NCI-H345 treated with DMSO at 0.1 percent for 48 hours (cell line): ENCODE results near the gene KIDINS220.

Experiments used
- DNase-seq: peaks from one replicate; lab custom pipeline; 2025; ENCODE audit not compliant: unreplicated experiment; lab: John Stamatoyannopoulos, UW

KIDINS220 gene

DNA sequence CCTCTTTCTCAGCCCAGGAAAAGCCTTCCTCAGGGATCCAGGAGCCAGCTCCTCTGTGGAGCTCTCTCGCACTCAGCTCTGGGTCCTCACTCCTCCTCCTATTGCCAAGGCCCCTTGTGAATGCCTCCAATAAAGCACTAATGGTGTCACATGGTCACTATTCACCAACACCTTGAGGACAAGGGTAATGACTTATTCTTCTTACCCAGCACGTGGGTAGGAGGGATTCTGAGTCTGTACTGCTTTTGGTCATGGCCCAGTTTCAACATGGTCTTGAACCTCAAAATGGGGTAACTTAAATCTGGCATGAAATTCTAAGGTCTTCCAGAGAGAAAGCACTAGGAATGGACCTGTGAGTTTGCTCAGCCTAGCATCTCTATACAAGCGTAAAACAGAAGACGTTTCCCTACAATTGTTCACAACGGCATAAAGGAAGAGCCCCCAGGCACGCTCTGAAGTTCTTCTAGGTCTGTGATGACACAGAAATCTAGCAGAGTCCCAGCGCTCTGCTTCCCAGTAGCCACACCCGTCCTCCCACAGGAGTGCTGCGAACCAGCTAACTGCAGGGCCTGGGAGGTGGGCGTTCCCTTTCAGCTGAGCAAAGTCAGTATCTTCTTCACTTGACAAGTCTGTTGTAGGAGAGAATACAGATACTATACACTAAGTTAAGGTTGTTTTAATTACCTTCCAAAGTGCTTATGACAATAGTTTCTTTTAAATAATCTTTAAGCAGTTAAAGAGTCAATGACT is 14.6 kb upstream of the KIDINS220 start:
- DNase-seq: no peak

DNA sequence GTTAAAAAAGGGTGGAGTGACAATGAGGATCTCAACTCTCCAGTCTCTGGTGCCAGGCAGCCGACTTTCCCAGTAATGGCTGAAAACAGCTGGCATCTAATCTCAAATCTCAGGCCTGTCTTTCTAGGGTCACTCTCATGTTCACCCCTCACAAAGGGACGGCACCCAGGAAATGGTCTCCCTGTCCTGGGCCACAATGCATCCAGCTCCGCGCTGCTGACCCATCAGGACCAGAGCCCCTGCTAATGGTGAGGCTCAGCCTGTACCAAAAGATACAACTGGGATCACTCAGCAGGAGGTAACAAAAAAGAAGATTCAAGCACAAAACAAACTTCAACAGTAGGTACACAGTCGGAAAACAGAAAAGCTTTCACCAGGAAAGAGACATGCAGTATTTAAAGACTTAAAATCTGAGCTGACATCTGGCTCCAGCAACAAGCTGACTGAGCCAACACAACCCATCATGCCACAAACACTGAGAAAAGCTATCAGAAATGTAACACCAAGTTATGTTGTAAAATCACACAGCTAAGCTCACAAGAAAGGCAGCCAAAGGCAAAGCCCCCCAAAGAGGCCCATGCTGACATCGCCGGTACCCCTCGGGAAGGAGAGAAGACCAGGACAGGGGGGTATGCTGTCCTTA is 13.6 kb upstream of the KIDINS220 start:
- no peak for DNase-seq

DNA sequence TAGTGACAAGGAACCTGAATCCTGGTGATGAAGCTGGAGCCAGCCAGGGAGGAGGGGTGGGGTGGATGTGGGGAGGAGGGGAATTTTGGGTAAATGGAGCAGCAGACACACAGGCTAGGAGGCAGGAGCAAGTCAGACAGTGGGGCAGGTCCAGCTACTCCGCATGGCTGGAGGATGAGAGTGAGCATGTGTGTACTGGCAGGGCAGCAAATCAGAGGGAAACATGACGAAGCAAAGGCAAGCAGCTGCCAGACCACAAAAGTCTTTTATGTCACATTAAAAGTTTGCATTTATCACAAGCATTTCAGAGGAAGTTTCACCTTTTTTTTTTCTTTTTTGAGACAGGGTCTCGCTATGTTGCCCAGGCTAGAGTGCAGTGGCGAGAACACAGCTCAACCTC is 11.9 kb upstream of the KIDINS220 start:
- DNase-seq: no peak

GRCh38 chr2:8848328-8849100 is 11.1 kb upstream of the KIDINS220 start:
- DNase-seq: no peak

- DNase-seq: no peak
These were observed 10.0 kb upstream of the KIDINS220 start for GRCh38 chr2:8847400-8847799.

DNA sequence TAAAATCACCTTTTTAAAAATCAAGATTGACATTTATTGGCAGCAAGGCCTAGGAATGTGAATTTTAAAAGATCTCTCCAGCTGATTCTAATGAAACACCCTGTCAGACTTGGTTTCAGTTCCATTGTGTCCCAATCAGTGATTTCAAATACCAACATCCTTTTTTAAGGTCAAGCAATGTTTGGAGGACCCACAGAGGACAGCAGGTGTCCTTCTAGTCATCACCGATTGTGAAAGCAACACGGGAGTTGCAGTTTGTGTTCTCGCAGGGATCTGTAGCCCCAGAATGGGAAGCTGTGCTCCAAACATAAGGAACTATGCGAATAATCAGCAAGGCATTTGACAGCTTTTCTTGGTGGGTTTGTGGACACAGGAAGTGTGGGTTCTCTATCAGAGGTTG is 4.5 kb upstream of the KIDINS220 start:
- no peak for DNase-seq

DNA sequence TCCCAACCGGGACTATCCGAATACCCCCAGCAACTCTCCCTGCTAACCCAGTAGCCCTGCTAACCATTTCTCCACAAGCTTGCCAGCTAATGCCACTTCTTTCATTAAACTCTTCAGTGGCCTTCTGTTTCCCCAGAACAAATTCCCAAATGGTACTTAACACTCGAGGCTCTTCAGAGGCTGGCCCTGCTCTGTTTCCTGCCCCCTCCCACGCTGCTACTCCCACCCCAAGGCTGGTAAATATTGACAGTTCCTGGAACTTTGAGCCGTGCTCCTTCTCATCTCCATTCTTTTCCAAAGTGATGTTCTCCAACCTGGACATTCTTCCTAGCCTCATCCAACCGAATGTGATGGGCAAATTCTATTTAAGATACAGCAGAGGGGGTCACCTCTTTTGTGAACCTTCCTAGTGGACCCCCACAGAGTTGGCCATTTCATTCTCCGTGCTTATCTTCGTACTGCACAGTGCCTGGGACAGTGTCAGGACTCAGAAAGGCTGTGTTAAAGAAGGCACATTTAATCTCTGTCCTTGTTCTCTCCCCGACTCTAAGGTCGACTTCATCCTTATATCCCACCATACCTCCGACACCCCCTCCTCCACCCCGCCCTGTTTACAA is 3.2 kb upstream of the KIDINS220 start:
- no peak for DNase-seq

- no peak for DNase-seq
These were observed 2.0 kb upstream of the KIDINS220 start for GRCh38 chr2:8839189-8839965.

DNA sequence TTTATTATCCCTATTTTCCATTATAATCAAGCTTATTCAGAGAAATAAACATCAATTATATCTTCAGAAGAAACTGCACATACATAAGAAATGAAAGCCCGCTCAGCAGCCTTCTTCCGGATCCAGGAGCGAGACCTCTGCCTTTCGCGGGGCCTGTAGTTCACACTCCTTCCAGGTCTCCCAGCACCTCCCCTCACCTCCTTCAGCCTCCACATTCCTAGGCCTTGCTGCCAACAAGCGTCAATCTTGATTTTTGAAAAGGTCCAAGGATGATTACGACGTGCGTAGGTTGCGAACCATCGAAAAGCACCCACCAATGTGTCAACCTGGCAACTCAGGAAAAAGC is 355 bp upstream of the KIDINS220 start:
- DNase-seq: no peak

- no peak for DNase-seq
These were observed 2.1 kb downstream of the KIDINS220 start for GRCh38 chr2:8835279-8835678.

DNA sequence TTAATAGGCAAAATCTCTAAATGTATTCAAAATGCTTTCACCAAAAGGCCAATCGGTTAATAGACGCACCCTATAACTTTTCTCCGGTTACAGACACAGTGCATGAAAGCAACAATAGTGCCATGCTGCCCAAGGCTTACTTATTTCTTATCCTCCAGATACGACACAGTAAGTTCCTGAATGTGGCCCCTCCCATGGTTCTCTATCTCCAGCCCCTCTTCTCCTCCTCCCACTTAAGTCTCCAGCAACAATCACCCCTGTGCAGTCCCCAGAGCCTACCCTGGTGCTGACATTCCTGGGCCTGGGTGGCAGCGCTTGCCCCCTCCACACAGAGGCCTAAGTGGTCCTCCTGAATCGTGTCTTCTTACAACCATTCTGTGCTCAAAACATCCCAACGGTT is 3.6 kb downstream of the KIDINS220 start:
- DNase-seq: no peak

DNA sequence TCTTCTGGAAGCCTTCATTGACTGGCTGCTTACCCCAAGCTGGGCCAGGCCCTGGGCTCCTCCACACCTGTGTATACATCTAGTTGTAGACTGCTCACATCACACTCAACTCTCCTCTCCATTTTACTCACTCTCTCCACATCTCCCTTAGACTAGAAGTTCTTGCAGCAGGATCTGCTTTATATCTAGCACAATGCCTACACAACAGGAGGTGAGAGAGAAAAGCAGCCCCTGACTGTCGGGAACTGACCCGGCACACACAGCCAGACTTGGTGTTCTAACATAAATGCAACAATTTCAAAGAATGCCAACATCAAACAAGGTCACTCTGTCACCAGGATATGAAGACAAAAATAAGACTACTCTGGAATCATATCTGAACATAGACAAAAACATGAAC is 5.9 kb downstream of the KIDINS220 start:
- no peak for DNase-seq

GRCh38 chr2:8827729-8828128 is 9.7 kb downstream of the KIDINS220 start:
- DNase-seq: no peak

DNA sequence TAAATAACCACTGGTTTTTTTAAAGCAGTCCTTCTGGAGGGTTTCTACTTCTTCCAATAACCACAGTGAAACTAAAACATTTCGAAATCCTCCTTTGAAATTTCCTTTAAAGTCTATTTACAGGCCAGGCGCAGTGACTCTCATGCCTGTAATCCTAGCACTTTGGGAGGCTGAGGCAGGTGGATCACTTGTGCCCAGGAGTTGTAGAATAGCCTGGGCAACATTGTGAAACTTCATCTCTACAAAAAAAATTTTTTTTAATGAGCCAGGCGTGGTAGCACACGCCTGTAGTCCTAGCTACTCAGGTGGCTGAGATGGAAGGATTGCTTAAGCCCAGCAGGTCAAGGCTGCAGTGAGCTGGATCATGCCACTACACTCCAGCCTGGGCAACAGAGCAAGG is 15.2 kb downstream of the KIDINS220 start:
- DNase-seq: no peak

DNA sequence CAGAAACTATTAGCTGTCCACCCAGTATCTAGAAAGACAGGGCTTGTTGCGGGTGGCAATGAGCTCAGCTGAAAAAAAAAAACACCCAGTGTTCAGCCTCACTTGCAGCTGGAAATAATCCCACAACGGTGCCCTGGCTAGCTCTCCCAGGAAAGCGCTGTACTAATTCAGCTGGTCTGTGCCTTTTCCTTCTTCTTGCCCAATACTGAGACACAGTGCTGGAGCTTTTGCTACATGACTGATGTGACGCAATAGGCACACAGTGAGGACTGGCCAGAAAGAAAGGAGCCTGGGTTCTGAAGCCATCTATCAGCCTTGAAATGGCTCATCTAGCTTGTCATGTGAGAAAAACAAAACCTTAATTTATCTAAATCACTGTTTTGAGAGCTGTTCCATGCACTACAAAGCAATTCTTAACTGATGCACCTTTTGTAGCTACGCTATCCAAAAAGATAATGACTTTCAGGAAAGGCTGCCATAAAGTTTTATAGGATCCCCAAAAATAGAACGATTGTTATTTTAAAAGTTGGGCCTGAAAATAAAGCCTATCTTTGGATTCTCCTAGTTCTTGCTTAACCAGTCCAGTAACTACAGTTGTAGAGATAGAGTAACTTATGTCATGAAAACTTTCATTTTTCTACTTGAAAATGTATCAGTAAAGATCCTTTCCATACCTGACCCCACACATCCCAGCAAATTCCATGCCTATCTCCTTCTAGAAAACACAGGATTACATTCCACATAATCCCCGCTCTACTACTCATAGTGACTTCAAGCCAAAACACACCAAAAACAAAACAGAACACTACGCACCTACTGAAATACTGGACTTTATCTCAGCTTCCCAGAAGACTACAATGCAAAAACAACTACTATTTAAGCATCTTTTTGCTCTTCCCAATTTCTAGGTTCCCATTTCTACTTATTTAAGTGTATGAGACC is 15.9 kb downstream of the KIDINS220 start:
- no peak for DNase-seq

DNA sequence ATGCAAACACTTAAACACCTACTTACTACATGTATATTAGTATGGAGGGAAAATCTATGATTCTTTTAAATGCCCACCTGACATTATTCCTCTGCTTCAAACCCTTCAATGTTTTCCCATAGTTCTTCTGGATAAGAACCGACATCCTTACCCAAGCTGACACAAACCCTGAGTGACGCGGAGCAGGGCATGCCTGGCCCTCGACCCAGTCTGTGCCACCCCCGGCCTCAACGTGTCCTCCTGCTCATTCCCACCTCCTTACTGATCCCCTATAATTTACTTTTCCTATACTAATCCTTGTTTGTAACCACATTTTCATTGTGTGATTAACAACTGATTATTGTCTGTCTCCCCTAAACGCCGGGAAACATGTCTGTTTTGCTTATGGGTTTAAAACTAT is 17.5 kb downstream of the KIDINS220 start:
- DNase-seq: no peak

GRCh38 chr2:8819194-8819593 is 18.2 kb downstream of the KIDINS220 start:
- no peak for DNase-seq

GRCh38 chr2:8817221-8817620 is 20.2 kb downstream of the KIDINS220 start:
- DNase-seq: no peak

DNA sequence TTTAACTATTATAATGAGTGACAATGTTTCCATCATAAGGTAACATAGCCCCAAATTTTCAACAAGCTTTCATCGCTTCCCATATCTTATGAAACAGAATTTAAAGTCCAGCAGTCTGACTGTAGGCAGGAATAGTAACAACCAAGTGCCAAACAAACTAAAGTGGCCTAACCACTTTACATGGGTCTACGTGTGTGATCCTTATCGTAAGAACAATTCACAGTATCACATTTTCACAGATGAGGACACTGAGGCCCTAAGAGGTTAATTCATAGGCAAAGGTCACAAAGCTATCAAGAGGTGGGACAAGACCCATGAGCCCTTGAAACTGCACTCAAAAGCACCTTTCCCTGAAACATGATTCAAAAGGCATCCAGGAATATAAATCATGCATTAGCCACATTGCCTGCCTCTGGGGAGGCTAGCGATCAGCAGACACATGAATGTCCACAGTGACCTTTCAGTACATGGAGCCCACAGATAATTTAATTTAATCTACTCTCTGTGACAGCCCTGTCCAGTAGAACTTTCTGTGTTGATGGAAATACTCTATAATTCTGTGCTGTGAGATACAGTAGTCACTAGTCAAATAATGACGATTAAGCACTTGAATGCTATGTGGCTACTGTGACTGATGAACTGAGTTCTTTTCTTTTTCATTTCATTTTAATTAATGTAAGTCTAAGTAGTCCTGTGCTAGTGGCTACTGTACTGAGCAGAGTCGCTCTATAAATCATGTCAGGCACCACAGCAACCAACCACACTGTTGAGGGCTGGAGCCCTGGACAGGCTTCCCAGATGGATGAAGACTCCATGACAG is 30.3 kb downstream of the KIDINS220 start:
- no peak for DNase-seq
